ENCODE results near the gene IDS. TPM values are rescaled to one million over a fixed set of nuclear protein-coding genes. Genes with fewer than 3 reads are reported as not detected.
"Not testable (repeated sequence)": the region's sequence is repeated elsewhere in the genome, so short reads cannot be mapped to it uniquely, and the experiment has no call there.

IDS gene
- total RNA-seq, 2 donors from 2014 or later, result 96.0 to 129 TPM

GRCh38 chrX:149539283-149540130 is 34.4 kb upstream of the IDS start:
- DNase-seq (ENCODE audit: low spot score) (peak; percentile 91), ATAC-seq (peak; percentile 70 to 76)

GRCh38 chrX:149537474-149537873 is 32.4 kb upstream of the IDS start:
- H3K4me1 Mint-ChIP-seq (ENCODE audit: low read depth in 2 of 2), result peaks cover 8 to 11% of the 10 kb centered on the region in 2 donors
- not testable (repeated sequence) for H3K27ac Mint-ChIP-seq; DNase-seq (ENCODE audit: low spot score); ATAC-seq; H3K36me3 Mint-ChIP-seq; H3K4me3 Mint-ChIP-seq; H3K9me3 Mint-ChIP-seq; H3K27me3 Mint-ChIP-seq

More at GRCh38 chrX:149539283-149540130, 34.4 kb upstream of the IDS start:
- Mint-ChIP-seq H3K9me3 (no peaks in the 10 kb centered on the region), H3K27me3 (no peaks in the 10 kb centered on the region), H3K36me3 (no peaks in the 10 kb centered on the region), H3K27ac (peak overlapping the region; percentile 92 to 96), H3K4me1 (ENCODE audit: low read depth in 2 of 2) (peaks cover 8 to 11% of the 10 kb centered on the region in 2 donors), H3K4me3 (peak overlapping the region; percentile 99)

GRCh38 chrX:149534926-149535602 is 30.0 kb upstream of the IDS start:
- peak overlapping the region in 1 of 2 donors; percentile 76 for H3K27ac Mint-ChIP-seq
- H3K4me1 Mint-ChIP-seq (ENCODE audit: low read depth in 2 of 2), result peaks cover 0 to 12% of the 10 kb centered on the region in 2 donors

GRCh38 chrX:149533999-149534398 is 28.9 kb upstream of the IDS start:
- not testable (repeated sequence) for H3K36me3 Mint-ChIP-seq; H3K27me3 Mint-ChIP-seq; H3K27ac Mint-ChIP-seq; H3K4me3 Mint-ChIP-seq; H3K9me3 Mint-ChIP-seq; ATAC-seq; DNase-seq (ENCODE audit: low spot score); H3K4me1 Mint-ChIP-seq (ENCODE audit: low read depth in 2 of 2)

More at GRCh38 chrX:149534926-149535602, 30.0 kb upstream of the IDS start:
- DNase-seq (ENCODE audit: low spot score); ATAC-seq; H3K36me3 Mint-ChIP-seq; H3K4me3 Mint-ChIP-seq; H3K9me3 Mint-ChIP-seq; H3K27me3 Mint-ChIP-seq: not testable (repeated sequence)

GRCh38 chrX:149532868-149533267 is 27.8 kb upstream of the IDS start:
- H3K4me3 Mint-ChIP-seq; H3K27me3 Mint-ChIP-seq; H3K27ac Mint-ChIP-seq; DNase-seq (ENCODE audit: low spot score); H3K36me3 Mint-ChIP-seq; H3K4me1 Mint-ChIP-seq (ENCODE audit: low read depth in 2 of 2); H3K9me3 Mint-ChIP-seq; ATAC-seq: not testable (repeated sequence)

GRCh38 chrX:149531599-149531998 is 26.5 kb upstream of the IDS start:
- Mint-ChIP-seq H3K4me3 (no peak overlapping the region), H3K27ac (peak overlapping the region in 1 of 2 donors; percentile 25), H3K9me3 (no peaks in the 10 kb centered on the region), H3K36me3 (peaks cover 4% of the 10 kb centered on the region), H3K4me1 (ENCODE audit: low read depth in 2 of 2) (peaks cover 9 to 13% of the 10 kb centered on the region in 2 donors), H3K27me3 (peaks cover 0 to 6% of the 10 kb centered on the region in 2 donors)
- DNase-seq (ENCODE audit: low spot score), result no peak
- no peak for ATAC-seq

- Mint-ChIP-seq H3K4me3 (no peak overlapping the region), H3K36me3 (peaks cover 4% of the 10 kb centered on the region), H3K4me1 (ENCODE audit: low read depth in 2 of 2) (peaks cover 9 to 15% of the 10 kb centered on the region in 2 donors), H3K27me3 (peaks cover 0 to 6% of the 10 kb centered on the region in 2 donors), H3K9me3 (no peaks in the 10 kb centered on the region), H3K27ac (peak overlapping the region in 1 of 2 donors; percentile 12)
- no peak for ATAC-seq
- DNase-seq (ENCODE audit: low spot score), result no peak
Observed at GRCh38 chrX:149528381-149528780, 23.3 kb upstream of the IDS start.

- peaks cover 4% of the 10 kb centered on the region for H3K36me3 Mint-ChIP-seq
- H3K4me1 Mint-ChIP-seq (ENCODE audit: low read depth in 2 of 2), result peaks cover 9 to 19% of the 10 kb centered on the region in 2 donors
- DNase-seq (ENCODE audit: low spot score) (no peak), ATAC-seq (no peak)
- H3K27ac Mint-ChIP-seq, result peak overlapping the region; percentile 28 to 63
- H3K4me3 Mint-ChIP-seq, result no peak overlapping the region
- no peaks in the 10 kb centered on the region for H3K9me3 Mint-ChIP-seq
- H3K27me3 Mint-ChIP-seq, result peaks cover 0 to 6% of the 10 kb centered on the region in 2 donors
Observed at GRCh38 chrX:149527705-149528104, 22.6 kb upstream of the IDS start.

- Mint-ChIP-seq H3K4me3 (peak overlapping the region; percentile 44), H3K27ac (peak overlapping the region in 1 of 2 donors; percentile 19), H3K4me1 (ENCODE audit: low read depth in 2 of 2) (peaks cover 19 to 23% of the 10 kb centered on the region in 2 donors)
- ATAC-seq; H3K9me3 Mint-ChIP-seq; H3K36me3 Mint-ChIP-seq; DNase-seq (ENCODE audit: low spot score); H3K27me3 Mint-ChIP-seq: not testable (repeated sequence)
Observed at GRCh38 chrX:149526318-149527033, 21.4 kb upstream of the IDS start.

- Mint-ChIP-seq H3K27ac (peak overlapping the region; percentile 19 to 41), H3K4me3 (peak overlapping the region; percentile 44), H3K4me1 (ENCODE audit: low read depth in 2 of 2) (peaks cover 23 to 25% of the 10 kb centered on the region in 2 donors)
- H3K9me3 Mint-ChIP-seq; H3K27me3 Mint-ChIP-seq; H3K36me3 Mint-ChIP-seq; DNase-seq (ENCODE audit: low spot score): not testable (repeated sequence)
- peak; percentile 61 to 64 for ATAC-seq
Observed at GRCh38 chrX:149525903-149526302, 20.8 kb upstream of the IDS start.

- peaks cover 28 to 30% of the 10 kb centered on the region in 2 donors for H3K4me1 Mint-ChIP-seq (ENCODE audit: low read depth in 2 of 2)
- not testable (repeated sequence) for H3K36me3 Mint-ChIP-seq, H3K27me3 Mint-ChIP-seq, H3K9me3 Mint-ChIP-seq
- H3K4me3 Mint-ChIP-seq, result peak overlapping the region; percentile 20
- H3K27ac Mint-ChIP-seq, result peak overlapping the region in 1 of 2 donors; percentile 41
- ATAC-seq (peak; percentile 94 to 96), DNase-seq (ENCODE audit: low spot score) (peak; percentile 68)
Observed at GRCh38 chrX:149525389-149525788, 20.3 kb upstream of the IDS start.

GRCh38 chrX:149522916-149523315 is 17.8 kb upstream of the IDS start:
- H3K27me3 Mint-ChIP-seq, result no peaks in the 10 kb centered on the region
- H3K4me1 Mint-ChIP-seq (ENCODE audit: low read depth in 2 of 2), result peaks cover 28 to 38% of the 10 kb centered on the region in 2 donors
- no peak for ATAC-seq

GRCh38 chrX:149521438-149521837 is 16.3 kb upstream of the IDS start:
- no peaks in the 10 kb centered on the region for H3K9me3 Mint-ChIP-seq
- H3K4me3 Mint-ChIP-seq, result peak overlapping the region; percentile 53
- H3K36me3 Mint-ChIP-seq, result no peaks in the 10 kb centered on the region
- no peak for DNase-seq (ENCODE audit: low spot score)
- H3K4me1 Mint-ChIP-seq (ENCODE audit: low read depth in 2 of 2), result peaks cover 31 to 48% of the 10 kb centered on the region in 2 donors
- H3K27ac Mint-ChIP-seq, result peak overlapping the region; percentile 14 to 43
- no peak for ATAC-seq
- peaks cover 0 to 3% of the 10 kb centered on the region in 2 donors for H3K27me3 Mint-ChIP-seq

More at GRCh38 chrX:149522916-149523315, 17.8 kb upstream of the IDS start:
- H3K27ac Mint-ChIP-seq, result no peak overlapping the region
- no peak for DNase-seq (ENCODE audit: low spot score)
- H3K4me3 Mint-ChIP-seq, result no peak overlapping the region
- no peaks in the 10 kb centered on the region for H3K36me3 Mint-ChIP-seq
- no peaks in the 10 kb centered on the region for H3K9me3 Mint-ChIP-seq
